ENCODE results near the gene SCD.

GRCh38 chr10:100327718-100328009 lies 19.4 kb upstream of the SCD start:
- no peak for TF ChIP-seq CTCF (IDR thresholded peaks at IDR 0.05)
- no peak for TF ChIP-seq POLR2A (IDR thresholded peaks at IDR 0.05)

Data from testis (tissue), 2 donors.